Muscle layer of duodenum (tissue), 2 donors: Measurements from ENCODE around the gene MSS51.
A peak's percentile ranks its signal among the peaks of the same experiment; 100 is the strongest.

Experiments
- H3K27ac ChIP-seq: one replicate; pipeline ENCODE4 v1.7.0; 2013; ENCODE audit warnings: mild to moderate bottlenecking, low read length
- H3K27me3 ChIP-seq: one replicate; pipeline ENCODE4 v1.7.0; 2013; ENCODE audit warnings: low read depth, mild to moderate bottlenecking, control low read depth, low read length
- H3K36me3 ChIP-seq, 2 donors: one replicate each; pipeline ENCODE4 v1.7.0; 2013; ENCODE audit warnings: low read length in 2 of 2, control low read depth in 1 of 2, mild to moderate bottlenecking in 1 of 2; ENCODE audit not compliant: insufficient read depth in 2 of 2, control insufficient read depth in 1 of 2
- H3K4me1 ChIP-seq, 2 donors: one replicate each; pipeline ENCODE4 v1.7.0; 2013; ENCODE audit warnings: low read length in 2 of 2, mild to moderate bottlenecking in 2 of 2, control low read depth in 1 of 2, moderate library complexity in 1 of 2; ENCODE audit not compliant: insufficient read depth in 2 of 2, control insufficient read depth in 1 of 2
- H3K4me3 ChIP-seq, 2 donors: one replicate each; pipeline ENCODE4 v1.7.0; 2013; ENCODE audit warnings: low read length in 2 of 2, low read depth in 1 of 2, mild to moderate bottlenecking in 1 of 2
- H3K9me3 ChIP-seq, 2 donors: one replicate each; pipeline ENCODE4 v1.7.0; 2013; ENCODE audit warnings: low read length in 2 of 2, control low read depth in 1 of 2, mild to moderate bottlenecking in 1 of 2; ENCODE audit not compliant: control insufficient read depth in 1 of 2
- donor health status: healthy.

The MSS51 gene

DNA sequence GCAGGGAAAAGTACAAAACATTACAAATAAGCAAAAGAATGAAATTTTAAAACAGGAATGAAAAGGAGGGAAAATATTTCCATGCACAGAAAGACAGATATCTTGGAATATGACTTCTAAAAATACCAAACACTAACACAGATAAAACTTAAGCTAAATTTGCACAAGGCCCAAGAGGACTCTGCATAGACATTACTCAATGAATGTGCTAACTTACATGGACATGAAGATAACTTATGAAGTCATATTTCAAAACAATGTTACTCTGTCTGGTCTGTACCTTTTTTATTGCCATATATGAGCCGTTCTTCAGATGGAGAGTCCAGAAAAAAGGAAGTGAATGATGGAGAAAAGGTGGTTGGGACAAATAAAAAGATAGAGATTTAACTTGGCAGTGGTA, 15.0 kb upstream of the MSS51 start:
- no peaks in the 10 kb centered on the region for H3K4me1 ChIP-seq
- no peak overlapping the region for H3K27ac ChIP-seq
- H3K27me3 ChIP-seq: no peaks in the 10 kb centered on the region
- no peaks in the 10 kb centered on the region for H3K9me3 ChIP-seq
- no peak overlapping the region for H3K4me3 ChIP-seq
- H3K36me3 ChIP-seq: peaks cover 9 to 29% of the 10 kb centered on the region in 2 donors

DNA sequence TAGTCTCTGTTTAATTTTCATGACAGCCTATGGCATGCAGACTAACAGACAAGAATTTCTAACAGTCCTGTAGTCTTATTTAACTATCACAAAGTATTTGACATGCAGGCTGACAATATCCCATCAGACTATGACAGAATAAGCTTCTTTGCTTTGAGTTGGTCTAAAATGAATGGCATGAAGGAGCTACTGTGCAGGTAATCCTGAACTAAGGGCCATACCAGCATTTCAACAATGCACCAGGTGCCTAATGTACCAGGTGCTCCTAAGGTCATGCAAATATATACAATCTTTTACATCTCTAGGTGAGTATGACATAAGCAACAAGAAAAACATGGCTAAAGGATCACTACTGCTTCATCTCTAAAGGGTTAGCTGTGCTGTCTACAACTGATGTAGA, 13.6 kb upstream of the MSS51 start:
- peaks cover 8 to 33% of the 10 kb centered on the region in 2 donors for H3K36me3 ChIP-seq
- no peaks in the 10 kb centered on the region for H3K9me3 ChIP-seq
- H3K4me3 ChIP-seq: no peak overlapping the region
- H3K4me1 ChIP-seq: no peaks in the 10 kb centered on the region
- H3K27ac ChIP-seq: no peak overlapping the region
- no peaks in the 10 kb centered on the region for H3K27me3 ChIP-seq

- no peak overlapping the region for H3K4me3 ChIP-seq
Measured at GRCh38 chr10:73444457-73444856, 11.1 kb upstream of the MSS51 start.

GRCh38 chr10:73439605-73440312, 6.4 kb upstream of the MSS51 start:
- Histone ChIP-seq H3K27me3 (no peaks in the 10 kb centered on the region), H3K4me3 (no peak overlapping the region), H3K27ac (no peak overlapping the region), H3K36me3 (peaks cover 23 to 26% of the 10 kb centered on the region in 2 donors), H3K9me3 (no peaks in the 10 kb centered on the region), H3K4me1 (no peaks in the 10 kb centered on the region)

More at GRCh38 chr10:73444457-73444856, 11.1 kb upstream of the MSS51 start:
- no peak overlapping the region for H3K27ac ChIP-seq
- H3K9me3 ChIP-seq: no peaks in the 10 kb centered on the region
- no peaks in the 10 kb centered on the region for H3K4me1 ChIP-seq
- H3K27me3 ChIP-seq: no peaks in the 10 kb centered on the region
- H3K36me3 ChIP-seq: peaks cover 12 to 34% of the 10 kb centered on the region in 2 donors

GRCh38 chr10:73439055-73439454, 5.7 kb upstream of the MSS51 start:
- no peaks in the 10 kb centered on the region for H3K27me3 ChIP-seq

DNA sequence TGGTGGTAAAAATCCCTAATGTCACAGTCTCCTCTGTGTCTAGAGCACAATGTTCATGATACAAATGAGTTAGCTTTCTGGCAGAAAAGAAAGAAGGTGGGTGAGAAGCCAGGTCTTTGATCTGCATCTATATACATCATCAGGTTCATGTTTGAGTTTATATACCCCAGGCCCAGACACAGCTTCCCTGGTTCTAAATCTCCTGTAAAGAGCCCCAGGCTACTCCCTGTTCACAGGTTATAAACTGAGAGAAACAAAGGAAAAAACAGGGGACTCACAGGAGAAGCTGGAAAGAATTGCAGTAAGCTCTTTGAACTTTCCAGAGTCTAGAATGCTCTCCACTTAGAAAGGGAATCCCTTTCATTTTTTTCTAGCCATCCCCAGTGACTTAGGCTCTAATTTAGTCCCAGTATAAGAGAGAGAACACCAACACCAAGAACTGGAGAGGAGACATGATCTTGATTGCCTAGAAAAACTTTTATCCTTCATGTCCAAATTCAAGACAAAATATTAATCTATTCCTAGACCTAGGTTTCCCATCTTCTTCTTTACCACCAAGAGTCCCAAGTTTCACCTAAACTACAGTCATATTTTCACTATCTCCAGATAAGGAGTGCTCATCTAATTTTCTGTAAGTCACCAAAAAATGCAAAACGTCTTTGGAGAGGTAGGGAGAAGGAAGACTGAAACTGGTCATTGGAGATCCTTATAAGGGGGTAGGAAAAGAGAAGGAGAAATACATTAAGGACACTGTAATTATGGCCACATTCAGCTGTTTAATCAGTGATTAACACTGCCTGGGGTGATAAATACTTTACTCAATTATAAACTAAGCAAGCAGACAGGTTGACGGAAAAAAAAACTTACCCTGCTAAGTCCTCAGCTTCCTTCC, 469 bp downstream of the MSS51 start:
- H3K9me3 ChIP-seq: no peaks in the 10 kb centered on the region
- H3K27me3 ChIP-seq: no peaks in the 10 kb centered on the region
- H3K27ac ChIP-seq: no peak overlapping the region
- no peaks in the 10 kb centered on the region for H3K4me1 ChIP-seq
- H3K36me3 ChIP-seq: peaks cover 13 to 27% of the 10 kb centered on the region in 2 donors
- no peak overlapping the region for H3K4me3 ChIP-seq

More at GRCh38 chr10:73439055-73439454, 5.7 kb upstream of the MSS51 start:
- Histone ChIP-seq H3K9me3 (no peaks in the 10 kb centered on the region), H3K27ac (no peak overlapping the region), H3K4me3 (no peak overlapping the region), H3K4me1 (no peaks in the 10 kb centered on the region), H3K36me3 (peaks cover 19 to 20% of the 10 kb centered on the region in 2 donors)

- Histone ChIP-seq H3K36me3 (peaks cover 47 to 54% of the 10 kb centered on the region in 2 donors), H3K27me3 (no peaks in the 10 kb centered on the region), H3K27ac (no peak overlapping the region), H3K9me3 (no peaks in the 10 kb centered on the region), H3K4me3 (no peak overlapping the region), H3K4me1 (no peaks in the 10 kb centered on the region)
Measured at GRCh38 chr10:73426318-73426717, 7.0 kb downstream of the MSS51 start.

GRCh38 chr10:73424478-73424877, 8.9 kb downstream of the MSS51 start:
- H3K9me3 ChIP-seq: no peaks in the 10 kb centered on the region
- H3K27ac ChIP-seq: no peak overlapping the region
- H3K27me3 ChIP-seq: no peaks in the 10 kb centered on the region
- H3K4me1 ChIP-seq: no peaks in the 10 kb centered on the region
- peaks cover 47 to 54% of the 10 kb centered on the region in 2 donors for H3K36me3 ChIP-seq
- no peak overlapping the region for H3K4me3 ChIP-seq

DNA sequence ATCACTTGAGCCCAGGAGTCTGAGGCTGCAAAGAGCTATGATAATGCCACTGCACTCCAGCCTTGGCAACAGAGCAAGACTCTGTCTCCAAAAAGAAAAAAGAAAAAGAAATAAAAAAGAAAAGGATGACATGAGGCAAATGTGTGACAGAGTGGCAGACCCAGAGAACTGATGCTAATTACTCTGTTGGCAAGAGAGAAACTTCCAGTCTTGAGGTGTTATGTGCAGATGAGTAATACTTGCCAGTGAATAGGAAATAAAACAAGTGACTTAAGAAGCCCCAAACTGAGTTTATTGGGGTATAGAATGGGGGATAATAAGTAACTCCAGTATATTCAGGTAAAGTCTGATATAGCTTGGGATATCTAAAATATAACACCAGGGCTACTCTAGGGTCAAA, 10.1 kb downstream of the MSS51 start:
- H3K9me3 ChIP-seq: no peaks in the 10 kb centered on the region
- peaks cover 47 to 54% of the 10 kb centered on the region in 2 donors for H3K36me3 ChIP-seq

DNA sequence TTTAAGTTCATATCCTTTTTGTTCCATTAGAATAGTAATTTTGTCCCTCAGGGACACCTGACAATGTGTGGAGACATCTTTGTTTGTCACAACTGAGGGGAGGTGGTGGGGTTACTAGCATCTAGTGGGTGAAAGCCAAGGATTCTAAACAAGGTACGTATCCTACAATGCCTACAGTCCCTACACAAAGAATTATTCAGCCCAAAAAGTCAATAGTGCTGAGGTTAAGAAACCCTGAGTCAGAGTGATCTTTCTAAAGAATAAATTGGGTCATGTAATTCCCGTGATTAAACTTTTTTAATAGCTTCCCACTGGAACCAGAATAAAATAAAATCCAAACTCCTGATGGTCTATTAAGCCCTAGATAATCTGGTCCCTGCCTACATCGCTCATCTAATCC, 16.8 kb downstream of the MSS51 start:
- no peak overlapping the region for H3K4me3 ChIP-seq
- no peaks in the 10 kb centered on the region for H3K27me3 ChIP-seq
- H3K36me3 ChIP-seq: no peaks in the 10 kb centered on the region
- peaks cover 0 to 8% of the 10 kb centered on the region in 2 donors for H3K4me1 ChIP-seq
- H3K27ac ChIP-seq: no peak overlapping the region
- no peaks in the 10 kb centered on the region for H3K9me3 ChIP-seq

More for the DNA sequence above, 10.1 kb downstream of the MSS51 start:
- no peak overlapping the region for H3K27ac ChIP-seq
- H3K27me3 ChIP-seq: no peaks in the 10 kb centered on the region
- no peak overlapping the region for H3K4me3 ChIP-seq
- no peaks in the 10 kb centered on the region for H3K4me1 ChIP-seq

DNA sequence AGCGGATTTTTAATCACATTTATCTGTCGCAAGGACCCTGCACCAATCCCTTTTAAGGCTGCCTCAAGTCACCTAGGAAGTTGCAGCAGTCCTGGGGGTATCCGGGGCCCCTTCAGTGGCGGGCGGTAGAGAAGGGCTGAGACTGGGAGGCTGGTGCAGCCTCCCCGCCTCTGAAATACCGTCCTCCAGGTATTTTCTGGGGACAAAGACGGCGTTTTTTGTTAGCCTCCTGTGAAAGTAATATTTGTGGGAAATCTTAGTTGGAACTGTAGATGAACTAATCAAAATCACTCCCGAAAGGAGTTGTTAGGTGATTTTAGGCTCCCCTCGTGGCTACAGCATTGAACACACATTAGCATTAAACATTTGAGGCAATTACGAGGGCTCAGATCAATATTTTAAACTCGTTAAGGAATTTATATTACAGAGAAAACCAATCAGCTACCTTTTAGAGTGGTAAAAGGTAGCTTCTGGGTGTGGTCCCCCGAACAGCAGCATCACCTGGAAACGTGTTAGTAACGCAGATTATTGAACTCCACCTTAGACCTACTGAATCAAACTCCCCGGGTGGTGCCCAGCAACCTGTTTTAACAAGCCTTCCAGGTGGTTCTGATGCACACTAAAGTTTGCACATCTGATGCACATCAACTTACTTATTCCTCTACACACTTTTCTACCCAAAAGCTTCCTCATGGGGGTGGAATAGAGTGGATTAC, 19.0 kb downstream of the MSS51 start:
- Histone ChIP-seq H3K27me3 (no peaks in the 10 kb centered on the region), H3K9me3 (no peaks in the 10 kb centered on the region), H3K36me3 (no peaks in the 10 kb centered on the region), H3K4me1 (peaks cover 0 to 9% of the 10 kb centered on the region in 2 donors), H3K27ac (peak overlapping the region; percentile 88), H3K4me3 (peak overlapping the region; percentile 81 to 86)
